ENCODE data around the gene SLC4A2. TPM values are rescaled to one million over a fixed set of nuclear protein-coding genes. Genes with fewer than 3 reads are reported as not detected.

Gene SLC4A2
- total RNA-seq, 4 donors from 2014 or later = 48.5 to 109 (median 69.0) TPM

GRCh38 chr7:151110941-151111645 is 51.7 kb downstream of the SLC4A2 start:
- Histone ChIP-seq H3K9me3 (no peaks in the 10 kb centered on the region), H3K27ac (no peak overlapping the region), H3K27me3 (no peaks in the 10 kb centered on the region), H3K4me3 (replicated peaks in 1 of 3) (no peak overlapping the region), H3K4me1 (peaks cover 9 to 20% of the 10 kb centered on the region in 2 donors), H3K36me3 (no peaks in the 10 kb centered on the region)
- WGBS, 2 donors = 31 to 48% methylated on average over 10 to 20 of the region's 20 CpGs
- DNase-seq = peak; percentile 82 to 84
- intact Hi-C loops (cut with DNase I) = loop anchor here (5.0 kb wide), 1 partner anchor 214 kb away; no protein-coding TSS in a partner anchor
- TF ChIP-seq POLR2A (IDR thresholded peaks at IDR 0.05) = no peak
- peak; percentile 77 to 93 (median 84) for TF ChIP-seq CTCF (IDR thresholded peaks at IDR 0.05)

- H3K36me3 ChIP-seq = peaks cover 6 to 10% of the 10 kb centered on the region in 2 donors
These were observed 54.2 kb downstream of the SLC4A2 start for GRCh38 chr7:151113344-151114150.

GRCh38 chr7:151114151-151115090 is 55.0 kb downstream of the SLC4A2 start:
- no peaks in the 10 kb centered on the region for H3K27me3 ChIP-seq
- H3K27ac ChIP-seq = peak overlapping the region; percentile 10 to 54 (median 32)
- peaks cover 14 to 19% of the 10 kb centered on the region in 2 donors for H3K36me3 ChIP-seq
- peak overlapping the region in 1 of 3 donors; percentile 12 for H3K4me3 ChIP-seq (replicated peaks in 1 of 3)
- peak; percentile 66 to 76 for DNase-seq
- intact Hi-C loops (cut with DNase I) = loop anchor here (5.0 kb wide), 1 partner anchor 217 kb away; no protein-coding TSS in a partner anchor
- TF ChIP-seq POLR2A (IDR thresholded peaks at IDR 0.05) (peak in 1 of 2 donors; percentile 44), CTCF (IDR thresholded peaks at IDR 0.05) (peak in 1 of 6 experiments; percentile 5)
- 2 to 19% methylated on average over 22 to 28 of the region's 101 CpGs for WGBS, 2 donors
- peaks cover 15 to 26% of the 10 kb centered on the region in 2 donors for H3K4me1 ChIP-seq
- H3K9me3 ChIP-seq = no peaks in the 10 kb centered on the region

More at GRCh38 chr7:151113344-151114150, 54.2 kb downstream of the SLC4A2 start:
- H3K27me3 ChIP-seq = no peaks in the 10 kb centered on the region
- H3K4me1 ChIP-seq = peaks cover 15 to 26% of the 10 kb centered on the region in 2 donors
- no peaks in the 10 kb centered on the region for H3K9me3 ChIP-seq
- peak overlapping the region; percentile 10 to 54 (median 32) for H3K27ac ChIP-seq
- DNase-seq = peak; percentile 77 to 86
- intact Hi-C loops (cut with DNase I) = loop anchor here (5.0 kb wide), 1 partner anchor 216 kb away; no protein-coding TSS in a partner anchor
- 39 to 41% methylated on average over 7 to 12 of the region's 13 CpGs for WGBS, 2 donors
- TF ChIP-seq CTCF (IDR thresholded peaks at IDR 0.05) (peak in 4 of 6 experiments; percentile 9 to 47 (median 32)), POLR2A (IDR thresholded peaks at IDR 0.05) (peak in 1 of 2 donors; percentile 64)
- peak overlapping the region in 1 of 3 donors; percentile 12 for H3K4me3 ChIP-seq (replicated peaks in 1 of 3)

- peaks cover 23 to 27% of the 10 kb centered on the region in 2 donors for H3K36me3 ChIP-seq
- peak; percentile 15 to 20 for DNase-seq
- intact Hi-C loops (cut with DNase I) = no loop called here
- H3K9me3 ChIP-seq = no peaks in the 10 kb centered on the region
- no peaks in the 10 kb centered on the region for H3K27me3 ChIP-seq
- WGBS, 2 donors = 1% methylated on average over 37 of the region's 114 CpGs; no CpG with 5 or more reads in 1 of the 2 donors
- peak overlapping the region in 1 of 3 donors; percentile 69 for H3K27ac ChIP-seq
- peak overlapping the region in 2 of 3 donors; percentile 18 to 31 for H3K4me3 ChIP-seq (replicated peaks in 1 of 3)
- TF ChIP-seq CTCF (IDR thresholded peaks at IDR 0.05) (peak in 1 of 6 experiments; percentile 5), POLR2A (IDR thresholded peaks at IDR 0.05) (no peak)
- H3K4me1 ChIP-seq = peaks cover 15 to 26% of the 10 kb centered on the region in 2 donors
These were observed 55.9 kb downstream of the SLC4A2 start for GRCh38 chr7:151115121-151115835.
